ENCODE measurements around the gene DPF3. TPM values are rescaled to one million over a fixed set of nuclear protein-coding genes. Genes with fewer than 3 reads are reported as not detected.

DPF3 gene
- total RNA-seq, 3 donors from 2014 or later: 9.3 to 21.9 (median 10.9) TPM

GRCh38 chr14:72640911-72641485 lies 252.9 kb downstream of the DPF3 start:
- DNase-seq (no peak), ATAC-seq (no peak)
- H3K4me3 ChIP-seq: no peak overlapping the region
- no peak for TF ChIP-seq CTCF (IDR thresholded peaks at IDR 0.05)
- intact Hi-C loops (cut with DNase I, micrococcal nuclease): no loop called here
- H3K4me1 ChIP-seq (ENCODE audit: low read depth): no peaks in the 10 kb centered on the region
- H3K36me3 ChIP-seq (ENCODE audit: low read depth): no peaks in the 10 kb centered on the region
- H3K9me3 ChIP-seq: peaks cover 11% of the 10 kb centered on the region

- DNase-seq (no peak), ATAC-seq (no peak)
- Histone ChIP-seq H3K36me3 (ENCODE audit: low read depth) (no peaks in the 10 kb centered on the region), H3K4me3 (no peak overlapping the region), H3K4me1 (ENCODE audit: low read depth) (no peaks in the 10 kb centered on the region), H3K9me3 (peaks cover 11% of the 10 kb centered on the region)
- intact Hi-C loops (cut with DNase I, micrococcal nuclease): no loop called here
- TF ChIP-seq CTCF (IDR thresholded peaks at IDR 0.05): no peak
Measured at GRCh38 chr14:72638021-72638420, 255.9 kb downstream of the DPF3 start.

GRCh38 chr14:72636871-72637270 lies 257.0 kb downstream of the DPF3 start:
- TF ChIP-seq CTCF (IDR thresholded peaks at IDR 0.05): no peak
- no peaks in the 10 kb centered on the region for H3K4me1 ChIP-seq (ENCODE audit: low read depth)
- intact Hi-C loops (cut with DNase I, micrococcal nuclease): no loop called here
- H3K4me3 ChIP-seq: no peak overlapping the region
- no peaks in the 10 kb centered on the region for H3K36me3 ChIP-seq (ENCODE audit: low read depth)
- DNase-seq (no peak), ATAC-seq (no peak)
- H3K9me3 ChIP-seq: peaks cover 7% of the 10 kb centered on the region

- Histone ChIP-seq H3K4me1 (ENCODE audit: low read depth) (no peaks in the 10 kb centered on the region), H3K4me3 (no peak overlapping the region), H3K36me3 (ENCODE audit: low read depth) (no peaks in the 10 kb centered on the region), H3K9me3 (peaks cover 7% of the 10 kb centered on the region)
- DNase-seq: no peak
- intact Hi-C loops (cut with DNase I, micrococcal nuclease): no loop called here
- TF ChIP-seq CTCF (IDR thresholded peaks at IDR 0.05): no peak
- no peak for ATAC-seq
Measured at GRCh38 chr14:72636094-72636493, 257.8 kb downstream of the DPF3 start.

GRCh38 chr14:72634691-72635616 lies 258.9 kb downstream of the DPF3 start:
- TF ChIP-seq CTCF (IDR thresholded peaks at IDR 0.05): no peak
- H3K4me3 ChIP-seq: no peak overlapping the region
- H3K4me1 ChIP-seq (ENCODE audit: low read depth): no peaks in the 10 kb centered on the region
- intact Hi-C loops (cut with DNase I, micrococcal nuclease): no loop called here
- no peak for ATAC-seq
- H3K36me3 ChIP-seq (ENCODE audit: low read depth): no peaks in the 10 kb centered on the region
- no peak for DNase-seq
- peaks cover 7% of the 10 kb centered on the region for H3K9me3 ChIP-seq
